HepG2 (cell line): Measurements from ENCODE around the gene SEPHS1. TPM values are rescaled to one million over a fixed set of nuclear protein-coding genes. Genes with fewer than 3 reads are reported as not detected.
"Not testable (repeated sequence)": the region's sequence is repeated elsewhere in the genome, so short reads cannot be mapped to it uniquely, and the experiment has no call there.

Experiments
- ATAC-seq: fragments of 200-7000 bp; cut with Tn5 transposase; 3 replicates; pipeline ENCODE4 v1.9.1; 2020; ENCODE audit warnings: mild to moderate bottlenecking, moderate library complexity
- BruUV-seq: library from RNA; stranded (reverse); fragments of 400-500 nt; replicated peaks from 2 replicates; lab custom pipeline; 2021; lab: Mats Ljungman, UMichigan
- CTCF ChIA-PET: fragments of 300-600 bp; formaldehyde crosslinking; extraction: SDS; loops from one replicate; lab custom pipeline; 2021; ENCODE audit warnings: low total read pairs, inconsistent platforms, low intra/inter-chr PET ratio; lab: Yijun Ruan, JAX
- POLR2A ChIA-PET: fragments of 350-600 bp; sonication (Branson Sonifier 250); formaldehyde crosslinking; loops from one replicate; lab custom pipeline; 2020; ENCODE audit warnings: antibody characterized with exemption, inconsistent platforms; lab: Yijun Ruan, JAX
- DNase-seq: peaks from one replicate; pipeline ENCODE4 v3.0.0-alpha.2; 2015; ENCODE audit warnings: low spot score
- FAIRE-seq: peaks from 3 replicates; lab custom pipeline; 2011; peaks lifted over from hg19 to GRCh38; lab: Jason Lieb, UNC
- H2AFZ ChIP-seq: one replicate; pipeline ENCODE4 v1.6.1; 2011; ENCODE audit warnings: low read length, inconsistent platforms
- H3K27ac ChIP-seq: fragments of 300-600 bp; 3 replicates; pipeline ENCODE4 v1.8.0; 2011; ENCODE audit warnings: mixed run types, mild to moderate bottlenecking, mixed read lengths, low read length, inconsistent platforms; ENCODE audit not compliant: insufficient read depth; ENCODE audit errors: extremely low read length
- H3K27me3 ChIP-seq, 2 experiments: fragments of 200-600 bp in 1 of 2; 2 replicates in 1 of 2; 3 replicates in 1 of 2; pipeline versions ENCODE4 v1.6.0 to v1.8.0; 2011; ENCODE audit warnings: low read length in 2 of 2, mild to moderate bottlenecking in 2 of 2, moderate library complexity in 2 of 2, inconsistent platforms in 1 of 2; ENCODE audit not compliant: insufficient read depth in 2 of 2, control insufficient read depth in 1 of 2
- H3K36me3 ChIP-seq, 2 experiments: fragments of 200-600 bp in 1 of 2; replicated peaks in 1 of 2; 2 replicates in 1 of 2; 3 replicates in 1 of 2; pipeline versions ENCODE4 v1.5.1 to v1.8.0; 2011; ENCODE audit warnings: low read length in 2 of 2, inconsistent platforms in 1 of 2; ENCODE audit not compliant: insufficient read depth in 2 of 2, control insufficient read depth in 1 of 2
- H3K4me1 ChIP-seq: 2 replicates; pipeline ENCODE4 v1.5.1; 2012; ENCODE audit warnings: low read length, inconsistent platforms; ENCODE audit not compliant: insufficient read depth
- H3K4me2 ChIP-seq: 2 replicates; pipeline ENCODE4 v1.6.0; 2011; ENCODE audit warnings: low read depth, low read length, inconsistent platforms
- H3K4me3 ChIP-seq, 3 experiments: fragments of 200-600 bp in 1 of 3; sonication (generic), shearing (Covaris generic) in 1 of 3; replicated peaks in 1 of 3; 2 replicates each; pipeline ENCODE4 v1.5.1; 2011 to 2016; ENCODE audit warnings: low read length in 3 of 3, inconsistent platforms in 2 of 3, low read depth in 2 of 3, mild to moderate bottlenecking in 2 of 3, control low read depth in 1 of 3, mixed read lengths in 1 of 3; ENCODE audit not compliant: insufficient read depth in 1 of 3
- H3K79me2 ChIP-seq: one replicate; pipeline ENCODE4 v1.6.1; 2011; ENCODE audit warnings: low read length, inconsistent platforms; ENCODE audit not compliant: insufficient read depth
- H3K9ac ChIP-seq: 2 replicates; pipeline ENCODE4 v1.6.0; 2011; ENCODE audit warnings: mild to moderate bottlenecking, low read depth, low read length, inconsistent platforms; ENCODE audit not compliant: insufficient read depth
- H3K9me3 ChIP-seq: 2 replicates; pipeline ENCODE4 v1.5.1; 2012; ENCODE audit warnings: mild to moderate bottlenecking, low read length
- H4K20me1 ChIP-seq: 2 replicates; pipeline ENCODE4 v1.6.0; 2011; ENCODE audit warnings: inconsistent platforms, mild to moderate bottlenecking, low read length, moderate library complexity; ENCODE audit not compliant: insufficient read depth
- ARNT2 ChIP-seq: sonication (generic); formaldehyde crosslinking; IDR thresholded peaks from 2 replicates; pipeline ENCODE4 v1.8.0; 2022; ENCODE audit warnings: mild to moderate bottlenecking, low read depth, missing genetic modification reagents, moderate library complexity
- FOSL2 ChIP-seq: sonication (generic); formaldehyde crosslinking; IDR thresholded peaks from 2 replicates; pipeline ENCODE4 v1.4.0; 2020; ENCODE audit warnings: missing genetic modification reagents
- NFYB ChIP-seq: sonication (generic); formaldehyde crosslinking; IDR thresholded peaks from 2 replicates; pipeline ENCODE4 v1.4.0; 2020; ENCODE audit warnings: missing genetic modification reagents
- REPIN1 ChIP-seq: sonication (generic); formaldehyde crosslinking; IDR thresholded peaks from 2 replicates; pipeline ENCODE4 v1.8.0; 2022; ENCODE audit warnings: missing genetic modification reagents, low read depth, mild to moderate bottlenecking, borderline replicate concordance
- SRSF9 ChIP-seq: fragments of 200-400 bp; formaldehyde crosslinking; IDR thresholded peaks from 2 replicates; pipeline ENCODE4 v1.6.1; 2018; ENCODE audit warnings: borderline replicate concordance, mild to moderate bottlenecking, low read depth, low read length; ENCODE audit not compliant: insufficient read depth, poor library complexity, severe bottlenecking
- TBX2 ChIP-seq: sonication (generic); formaldehyde crosslinking; IDR thresholded peaks from 2 replicates; pipeline ENCODE4 v1.5.0; 2020; ENCODE audit warnings: missing genetic modification reagents, mild to moderate bottlenecking, borderline replicate concordance
- ZNF460 ChIP-seq: sonication (generic); formaldehyde crosslinking; IDR thresholded peaks from 2 replicates; pipeline ENCODE4 v1.5.1; 2020; ENCODE audit warnings: missing genetic modification reagents, mild to moderate bottlenecking, borderline replicate concordance
- ZNF709 ChIP-seq: sonication (generic); formaldehyde crosslinking; IDR thresholded peaks from 2 replicates; pipeline ENCODE4 v1.5.0; 2020; ENCODE audit warnings: mild to moderate bottlenecking, missing genetic modification reagents
- WGBS: methylation state at CpG from one replicate; pipeline ENCODE4 v1.1.6; 2017; ENCODE audit warnings: low lambda C conversion rate; 5-methylcytosine and 5-hydroxymethylcytosine counted together
- in situ Hi-C: cut with HindIII; loops from 2 replicates; pipeline ENCODE4 v1.10.0; 2017; ENCODE audit warnings: low pct_unique_long_range_greater_than_20kb; ENCODE audit not compliant: extremely low pct_ligation_motif_present
- intact Hi-C: fragments of 100-400 bp; cut with micrococcal nuclease; formaldehyde crosslinking; loops from one replicate; pipeline ENCODE4 v1.10.0; 2022; ENCODE audit not compliant: unreplicated experiment
- polyA plus RNA-seq, 8 experiments: library from polyadenylated mRNA; depleted of rRNA in 3 of 8; stranded (reverse) in 7 of 8; unstranded in 1 of 8; fragments of >200 nt; fragmentation: Illumina TruSeq in 4 of 8; extraction: Trizol in 4 of 8; gene quantifications; 2 replicates each; pipeline versions ENCODE4 v1.2.1 to v1.2.3, GENCODE V29; 2011 to 2016; ENCODE audit warnings: low read depth in 4 of 8, missing spikeins in 1 of 8, mixed read lengths in 1 of 8; ENCODE audit not compliant: insufficient read depth in 1 of 8
- total RNA-seq, 5 experiments: library from RNA; depleted of rRNA; stranded (reverse); fragments of >200 nt; fragmentation: Illumina TruSeq; extraction: Trizol; gene quantifications; 2 replicates each; pipeline ENCODE4 v1.2.3, GENCODE V29; 2016; ENCODE audit warnings: low read depth in 1 of 5
- TF ChIP-seq, protein P1 (sequence below): sonication (generic); formaldehyde crosslinking; IDR thresholded peaks from 2 replicates; pipeline ENCODE4 v1.5.0; 2020; ENCODE audit warnings: mild to moderate bottlenecking, missing genetic modification reagents, borderline replicate concordance

SEPHS1 gene
- total and polyA plus RNA-seq, 2 of the 13 experiments (the other 11 are each of a cell fraction or from before 2014, with no cell fraction given), result 57.8 to 61.5 TPM

- FAIRE-seq, H3K27ac ChIP-seq, H3K9me3 ChIP-seq, H4K20me1 ChIP-seq, DNase-seq, in situ Hi-C loops, H3K4me2 ChIP-seq, H3K9ac ChIP-seq, H3K79me2 ChIP-seq, H3K4me3 ChIP-seq, ATAC-seq, BruUV-seq, CTCF ChIA-PET, H3K36me3 ChIP-seq, H3K27me3 ChIP-seq, H2AFZ ChIP-seq: not testable (repeated sequence)
- TF ChIP-seq ZNF460 (CRISPR knock-in tag), result peak; percentile 38; the same call in 1 of the 2 replicates
- WGBS, result 96% methylated on average over 11 of the region's 11 CpGs
- H3K4me1 ChIP-seq, result peaks cover 29% of the 10 kb centered on the region
- intact Hi-C loops, result loop anchor here (10.0 kb wide), 2 partner anchors 51 to 171 kb away; partner anchors contain the start of gene OPTN
- POLR2A ChIA-PET, result interaction anchor here (1.1 to 3.2 kb wide), 2 partner anchors 24 to 26 kb away, joined by 4 to 11 read pairs; partner anchors contain the start of gene PHYH
Observed at GRCh38 chr10:13276146-13276545, 71.9 kb downstream of the SEPHS1 start.

GRCh38 chr10:13272164-13272571 lies 75.9 kb downstream of the SEPHS1 start:
- peak overlapping the region; percentile 92 for H3K4me2 ChIP-seq
- TF ChIP-seq, protein P1, sequence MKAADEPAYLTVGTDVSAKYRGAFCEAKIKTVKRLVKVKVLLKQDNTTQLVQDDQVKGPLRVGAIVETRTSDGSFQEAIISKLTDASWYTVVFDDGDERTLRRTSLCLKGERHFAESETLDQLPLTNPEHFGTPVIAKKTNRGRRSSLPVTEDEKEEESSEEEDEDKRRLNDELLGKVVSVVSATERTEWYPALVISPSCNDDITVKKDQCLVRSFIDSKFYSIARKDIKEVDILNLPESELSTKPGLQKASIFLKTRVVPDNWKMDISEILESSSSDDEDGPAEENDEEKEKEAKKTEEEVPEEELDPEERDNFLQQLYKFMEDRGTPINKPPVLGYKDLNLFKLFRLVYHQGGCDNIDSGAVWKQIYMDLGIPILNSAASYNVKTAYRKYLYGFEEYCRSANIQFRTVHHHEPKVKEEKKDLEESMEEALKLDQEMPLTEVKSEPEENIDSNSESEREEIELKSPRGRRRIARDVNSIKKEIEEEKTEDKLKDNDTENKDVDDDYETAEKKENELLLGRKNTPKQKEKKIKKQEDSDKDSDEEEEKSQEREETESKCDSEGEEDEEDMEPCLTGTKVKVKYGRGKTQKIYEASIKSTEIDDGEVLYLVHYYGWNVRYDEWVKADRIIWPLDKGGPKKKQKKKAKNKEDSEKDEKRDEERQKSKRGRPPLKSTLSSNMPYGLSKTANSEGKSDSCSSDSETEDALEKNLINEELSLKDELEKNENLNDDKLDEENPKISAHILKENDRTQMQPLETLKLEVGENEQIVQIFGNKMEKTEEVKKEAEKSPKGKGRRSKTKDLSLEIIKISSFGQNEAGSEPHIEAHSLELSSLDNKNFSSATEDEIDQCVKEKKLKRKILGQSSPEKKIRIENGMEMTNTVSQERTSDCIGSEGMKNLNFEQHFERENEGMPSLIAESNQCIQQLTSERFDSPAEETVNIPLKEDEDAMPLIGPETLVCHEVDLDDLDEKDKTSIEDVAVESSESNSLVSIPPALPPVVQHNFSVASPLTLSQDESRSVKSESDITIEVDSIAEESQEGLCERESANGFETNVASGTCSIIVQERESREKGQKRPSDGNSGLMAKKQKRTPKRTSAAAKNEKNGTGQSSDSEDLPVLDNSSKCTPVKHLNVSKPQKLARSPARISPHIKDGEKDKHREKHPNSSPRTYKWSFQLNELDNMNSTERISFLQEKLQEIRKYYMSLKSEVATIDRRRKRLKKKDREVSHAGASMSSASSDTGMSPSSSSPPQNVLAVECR, result peak; percentile 57; the same call in 1 of the 2 replicates
- TF ChIP-seq NFYB (CRISPR knock-in tag) (no peak), TBX2 (peak; percentile 54), ARNT2 (CRISPR knock-in tag) (0 out of 2 replicates have a peak, but pooled peaks have one; percentile 20), FOSL2 (CRISPR knock-in tag) (peak; percentile 8; the same call in 1 of the 2 replicates), ZNF709 (peak; percentile 48; the same call in 1 of the 2 replicates), REPIN1 (CRISPR knock-in tag) (no peak), SRSF9 (no peak)

More at GRCh38 chr10:13272164-13272571, 75.9 kb downstream of the SEPHS1 start:
- BruUV-seq, result no TSS peak
- H3K4me1 ChIP-seq, result peaks cover 25% of the 10 kb centered on the region
- H3K4me3 ChIP-seq, result peak overlapping the region; percentile 59 to 71 (median 66)
- H3K9ac ChIP-seq, result peak overlapping the region; percentile 57
- DNase-seq, result peak; percentile 21
- intact Hi-C loops (loop anchor here (10.0 kb wide), 2 partner anchors 47 to 167 kb away; partner anchors contain the start of gene OPTN), in situ Hi-C loops (no loop called here)
- H3K36me3 ChIP-seq, result no peaks in the 10 kb centered on the region
- H2AFZ ChIP-seq, result peak overlapping the region; percentile 88
- no peaks in the 10 kb centered on the region for H3K79me2 ChIP-seq
- CTCF ChIA-PET, result interaction anchor here (0.7 to 2.7 kb wide), 4 partner anchors 28 to 133 kb away, joined by 3 to 37 read pairs (median 7); partner anchors contain the start of gene PHYH
- ATAC-seq, result peak; percentile 60
- 3% methylated on average over 10 of the region's 12 CpGs for WGBS
- no peaks in the 10 kb centered on the region for H4K20me1 ChIP-seq
- no peaks in the 10 kb centered on the region for H3K9me3 ChIP-seq
- POLR2A ChIA-PET, result interaction anchor here (0.6 to 6.0 kb wide), 8 partner anchors 8 to 78 kb away, joined by 3 to 109 read pairs (median 4); partner anchors contain the start of gene PHYH
- no peaks in the 10 kb centered on the region for H3K27me3 ChIP-seq
- FAIRE-seq, result no peak
- peak overlapping the region; percentile 64 for H3K27ac ChIP-seq
